Stimulated activated CD4-positive, alpha-beta T cell treated with anti-CD3 and anti-CD28 coated beads, Interleukin-2, amount 100 ng/mL, for 48 hours (primary cell): Measurements from ENCODE around the gene SMIM31.

ENCODE experiments used
- DNase-seq, 2 donors: peaks; one replicate each; pipeline ENCODE4 v3.0.0-alpha.2; 2020

Gene SMIM31

DNA sequence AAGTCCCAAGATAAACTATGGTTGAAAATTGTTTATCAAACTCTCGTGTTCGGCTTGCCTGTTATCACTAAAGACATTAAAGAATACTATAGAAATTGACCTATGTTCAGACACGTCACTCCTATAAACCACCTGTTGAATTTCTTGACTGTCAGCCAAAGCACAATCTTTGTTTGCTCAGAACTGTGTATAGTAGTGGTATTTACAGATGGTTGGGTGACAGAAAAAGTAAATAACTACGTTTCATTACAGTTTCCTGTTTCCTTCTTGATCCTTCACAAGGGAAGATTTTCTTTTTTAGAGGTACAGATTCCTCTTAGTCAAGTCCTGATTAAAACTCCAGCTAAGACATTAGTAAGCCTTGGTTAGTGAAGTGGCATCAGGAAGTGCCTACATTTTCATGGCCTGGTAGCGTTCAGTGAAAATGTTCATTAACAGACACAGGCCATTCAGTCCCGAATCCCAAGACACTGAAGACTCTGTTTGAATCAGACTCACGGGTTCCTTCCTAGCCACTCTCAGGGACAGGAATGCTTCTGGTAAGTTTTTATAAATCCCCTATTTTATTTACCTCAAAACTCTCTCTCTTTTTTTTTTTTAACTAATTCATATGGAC, at the start of gene SMIM31:
TSS of gene SMIM31 (plus strand) at position 259 of the 616 bp plus-strand sequence. CDS start 16,313 bp downstream, outside the sequence.
- DNase-seq, result no peak

DNA sequence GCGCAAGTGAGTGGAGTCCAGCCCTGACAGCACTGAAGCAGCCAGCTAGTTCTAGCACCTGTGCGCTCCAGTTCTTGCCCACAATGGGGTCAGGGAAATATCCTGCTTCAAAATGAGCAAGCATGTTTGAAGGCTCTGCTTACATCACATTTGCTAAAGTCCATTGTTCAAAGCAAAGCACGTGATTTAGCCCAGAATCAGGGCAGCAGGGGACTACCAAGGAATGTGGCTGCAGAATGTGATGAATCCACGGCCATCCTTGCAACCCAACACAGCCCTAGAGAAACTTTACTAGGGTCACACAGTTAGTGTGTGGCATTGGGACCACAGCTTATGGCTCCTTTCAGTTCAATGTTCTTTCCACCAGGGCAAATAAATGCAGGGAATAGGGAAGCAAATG, 47.3 kb upstream of the SMIM31 start:
- DNase-seq, result no peak

DNA sequence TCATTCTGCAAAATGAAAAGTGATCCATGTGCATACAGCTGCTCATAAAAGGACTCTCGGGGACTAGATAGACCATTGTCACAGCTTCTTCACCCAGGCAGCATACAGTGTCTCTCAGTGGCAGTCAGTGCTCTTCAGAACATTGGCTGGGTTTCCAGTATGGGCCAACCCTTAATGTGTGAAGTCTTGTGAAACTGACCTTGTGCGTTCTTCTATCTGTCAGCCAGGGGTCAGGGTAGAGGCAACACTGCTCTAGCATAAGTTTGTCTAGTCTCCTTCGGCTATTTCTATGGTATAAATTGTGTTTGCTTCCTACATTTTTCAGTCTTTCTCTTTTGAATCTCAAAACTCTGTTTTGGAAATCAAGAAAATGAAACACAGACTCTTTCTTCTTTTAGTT, 37.0 kb upstream of the SMIM31 start:
- DNase-seq, result no peak

DNA sequence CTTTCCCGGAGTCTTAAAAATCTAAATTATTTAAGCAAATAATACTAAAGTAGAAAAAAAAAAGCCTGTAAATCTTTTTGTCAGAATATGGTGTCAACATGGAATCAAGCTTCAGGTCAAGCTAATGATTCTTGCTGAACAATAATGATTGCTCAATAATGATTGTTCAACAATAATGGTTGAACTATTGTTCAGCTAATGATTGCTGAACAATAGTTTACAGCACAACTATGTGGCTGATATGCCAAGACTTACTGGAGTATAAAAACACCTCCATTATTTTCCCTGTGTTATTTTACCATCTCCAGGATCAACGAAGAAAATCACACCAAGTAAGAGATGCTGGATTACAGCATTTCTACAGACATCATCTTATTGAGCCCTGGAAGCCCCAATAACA, 35.1 kb upstream of the SMIM31 start:
- DNase-seq, result no peak

DNA sequence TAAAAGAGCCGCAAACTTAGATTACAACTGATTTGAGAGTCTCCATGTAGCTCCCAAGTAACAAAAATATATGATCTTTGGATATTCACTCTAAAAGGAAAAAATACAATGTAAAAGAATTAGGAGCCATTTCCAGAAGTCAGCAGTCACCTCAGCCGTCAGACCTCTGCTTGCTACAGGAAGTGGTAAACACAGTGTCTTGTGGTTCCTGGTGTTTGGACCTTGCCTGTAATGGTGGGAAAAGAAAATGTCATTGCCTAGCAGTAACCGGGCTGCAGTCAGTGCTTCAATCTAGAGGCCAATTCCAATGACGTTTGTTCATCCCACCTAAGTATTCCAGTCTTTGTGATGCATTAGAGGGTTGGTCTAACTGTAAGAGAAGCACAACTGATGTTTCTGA, 28.9 kb upstream of the SMIM31 start:
- DNase-seq, result no peak

DNA sequence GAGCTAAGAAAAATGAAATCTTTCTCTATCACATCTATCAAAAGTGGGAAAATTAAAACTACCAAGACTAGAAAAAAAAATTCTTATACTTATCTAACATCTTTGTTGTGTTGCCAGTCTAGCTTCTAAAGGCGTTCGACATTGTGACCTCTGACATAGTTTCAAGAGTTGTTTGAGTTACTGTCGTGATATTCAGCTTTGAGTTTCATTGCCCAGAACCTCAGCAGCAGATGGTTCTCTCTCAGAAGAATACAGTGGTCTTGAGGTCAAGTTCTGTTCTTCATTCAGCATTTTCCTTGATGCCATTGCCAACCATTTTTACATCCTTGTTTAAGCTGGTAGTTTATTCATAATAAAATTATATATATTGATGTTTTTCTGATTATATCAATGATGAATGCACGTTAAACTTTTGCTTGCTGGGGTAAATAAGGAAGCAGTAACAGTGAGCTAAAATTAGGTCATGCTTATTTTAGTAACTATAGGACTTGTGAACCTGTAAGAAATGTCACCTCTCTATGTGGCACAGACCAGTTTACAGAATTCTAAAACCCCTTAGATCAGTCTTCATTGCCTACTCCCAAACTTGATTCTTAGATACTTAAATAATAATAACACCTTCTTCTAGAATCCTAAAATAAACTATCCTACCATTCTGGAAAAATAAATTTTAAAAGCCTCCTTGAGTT, 23.1 kb upstream of the SMIM31 start:
- no peak for DNase-seq

DNA sequence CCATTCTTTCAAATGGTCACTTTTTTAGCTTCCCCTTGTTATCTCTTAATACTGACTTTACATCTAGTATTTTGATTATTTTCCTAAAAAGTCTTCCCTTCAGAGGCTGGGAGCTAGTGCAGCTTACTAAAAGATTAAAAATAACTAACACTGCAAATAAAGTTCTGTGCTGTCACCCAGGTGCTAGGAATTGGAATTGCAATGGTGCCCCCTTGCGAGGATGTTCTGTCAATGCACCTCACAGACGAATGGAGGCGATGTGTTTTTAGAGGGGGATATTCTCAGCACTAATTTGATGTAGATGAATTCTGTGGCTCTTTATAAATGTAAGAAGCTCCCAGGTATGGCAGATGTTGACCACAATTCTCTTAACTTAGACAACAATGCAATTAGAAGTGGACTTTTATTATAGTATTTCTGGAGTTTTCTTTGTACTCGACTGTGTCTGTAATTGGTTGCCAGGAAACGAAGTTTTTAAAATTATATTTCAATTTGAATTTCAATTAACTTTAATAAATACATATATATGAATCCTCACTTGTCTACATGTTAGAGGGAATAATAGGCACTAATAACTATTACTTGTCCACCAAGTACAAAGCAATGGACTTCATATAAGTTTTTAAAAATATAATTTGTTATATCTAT, 22.0 kb upstream of the SMIM31 start:
- peak; percentile 41 to 54 for DNase-seq

GRCh38 chr4:164734484-164734883, 19.4 kb upstream of the SMIM31 start:
- DNase-seq, result no peak

DNA sequence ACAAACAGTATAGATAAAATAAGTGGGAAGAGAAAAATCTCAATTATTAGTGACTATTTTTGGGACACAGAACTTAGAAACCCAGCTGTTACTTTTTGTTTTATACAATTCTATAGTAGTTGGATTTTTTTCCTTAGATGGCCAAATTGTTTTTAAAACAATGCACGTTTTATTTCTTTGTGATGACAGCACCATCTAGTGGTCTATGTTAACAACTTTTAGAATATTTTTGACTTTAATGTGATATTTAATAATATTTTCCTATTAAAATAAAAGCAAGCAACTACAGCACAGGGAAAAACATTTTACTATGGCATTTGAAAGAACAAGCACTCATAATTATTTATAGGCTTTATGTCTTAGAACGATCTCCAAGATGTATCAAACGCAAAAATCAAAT, 5.6 kb upstream of the SMIM31 start:
- DNase-seq, result no peak

- DNase-seq, result no peak
Measured at GRCh38 chr4:164755432-164755831, 1.5 kb downstream of the SMIM31 start.

DNA sequence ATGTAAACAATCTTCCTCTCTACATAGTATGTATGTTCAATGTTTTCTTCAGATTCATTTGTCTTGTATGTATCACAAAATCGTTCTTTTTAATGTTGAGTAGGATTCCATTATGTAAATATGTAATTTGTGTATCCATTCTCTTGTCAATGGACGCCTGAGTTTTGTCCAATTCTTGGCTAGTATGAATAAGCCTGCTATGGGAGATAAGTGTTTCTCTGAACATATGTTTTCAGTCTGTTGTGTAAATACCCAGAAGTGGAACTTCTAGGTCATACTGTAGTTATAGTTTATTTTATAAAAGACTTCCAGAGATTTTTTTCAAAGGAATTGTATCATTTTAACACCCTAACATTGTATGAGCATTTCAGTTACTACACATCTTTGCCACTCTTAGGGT, 2.8 kb downstream of the SMIM31 start:
- no peak for DNase-seq

DNA sequence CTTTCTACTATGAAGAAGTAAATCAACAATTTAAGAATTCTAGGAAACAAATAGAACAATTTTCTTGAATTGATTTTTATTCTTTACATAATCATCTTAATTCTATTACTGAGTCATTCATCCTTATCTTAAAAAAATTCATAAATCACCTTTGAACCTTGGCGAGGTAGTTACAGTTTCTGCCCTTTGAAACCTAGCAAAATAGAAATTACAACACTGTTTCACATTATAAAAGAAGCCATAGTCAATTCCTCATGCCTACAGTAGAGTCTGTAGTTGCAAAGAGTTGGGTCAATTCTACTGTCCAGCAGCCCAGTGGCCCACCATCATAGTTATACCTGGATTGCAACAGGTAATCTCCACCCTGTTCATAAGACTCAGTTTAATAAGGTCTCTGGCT, 7.3 kb downstream of the SMIM31 start:
- DNase-seq, result no peak

GRCh38 chr4:164761746-164762275, 7.9 kb downstream of the SMIM31 start:
- no peak for DNase-seq

DNA sequence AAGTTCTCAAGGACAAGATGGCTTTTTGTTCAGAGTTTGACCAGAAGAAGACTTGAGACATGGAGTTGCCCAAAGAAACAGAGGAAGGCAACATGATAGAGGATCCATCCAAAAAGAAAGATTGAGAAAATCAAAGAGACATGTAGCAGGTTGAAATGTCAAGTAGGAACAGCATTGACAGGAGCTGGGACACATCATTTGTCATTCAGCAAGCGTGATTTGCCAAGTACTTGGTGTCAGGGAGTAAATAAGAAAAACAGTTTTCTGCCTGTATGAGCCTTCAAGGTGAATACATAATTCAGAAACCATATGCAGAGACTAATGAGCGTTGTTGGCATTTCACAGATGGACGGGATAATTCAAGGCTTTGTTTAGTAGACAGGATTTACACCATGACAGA, 11.2 kb downstream of the SMIM31 start:
- no peak for DNase-seq

- DNase-seq, result no peak
Measured at GRCh38 chr4:164765833-164766232, 11.9 kb downstream of the SMIM31 start.

DNA sequence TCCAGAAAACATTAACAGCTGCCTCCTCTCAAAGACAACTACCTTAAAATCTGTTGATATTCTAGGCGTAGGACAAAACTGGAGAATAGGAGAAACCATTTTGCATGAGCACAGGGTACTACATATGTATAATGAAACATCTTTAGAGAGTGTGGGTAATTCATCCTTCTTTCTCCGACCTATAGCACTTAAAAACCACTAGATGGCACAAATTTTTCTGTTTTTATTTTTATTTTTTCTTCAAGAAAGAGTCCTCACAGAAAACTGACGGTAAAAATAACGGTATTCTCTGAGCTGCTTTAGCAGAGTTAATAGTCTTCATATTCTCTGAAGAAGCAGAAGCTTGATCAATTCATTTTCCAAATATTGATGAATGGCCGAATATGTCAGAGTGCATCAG, 14.6 kb downstream of the SMIM31 start:
- DNase-seq, result no peak

GRCh38 chr4:164770010-164770724, 16.2 kb downstream of the SMIM31 start:
- no peak for DNase-seq

- DNase-seq, result no peak
Measured at GRCh38 chr4:164771088-164771487, 17.2 kb downstream of the SMIM31 start.

GRCh38 chr4:164772076-164772475, 18.1 kb downstream of the SMIM31 start:
- DNase-seq, result no peak

DNA sequence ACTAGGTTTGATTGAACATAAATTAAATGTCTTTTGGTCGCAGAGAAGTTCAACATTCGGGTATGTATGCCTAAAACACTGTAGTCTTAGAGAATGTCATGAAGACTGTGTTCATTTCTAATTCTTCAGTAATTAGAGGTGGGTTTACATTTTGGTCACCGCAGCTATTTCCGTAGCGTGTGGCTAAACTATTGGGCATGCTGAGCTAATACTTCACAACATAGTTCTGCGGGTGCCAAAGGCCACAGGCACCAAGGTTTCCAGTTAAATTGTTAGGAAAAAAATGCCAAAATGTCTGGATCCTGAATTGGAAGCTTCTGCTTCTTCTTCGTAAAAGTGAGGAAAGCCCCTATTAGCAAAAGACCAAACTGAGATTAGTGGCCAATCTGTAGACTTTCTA, 25.1 kb downstream of the SMIM31 start:
- no peak for DNase-seq

DNA sequence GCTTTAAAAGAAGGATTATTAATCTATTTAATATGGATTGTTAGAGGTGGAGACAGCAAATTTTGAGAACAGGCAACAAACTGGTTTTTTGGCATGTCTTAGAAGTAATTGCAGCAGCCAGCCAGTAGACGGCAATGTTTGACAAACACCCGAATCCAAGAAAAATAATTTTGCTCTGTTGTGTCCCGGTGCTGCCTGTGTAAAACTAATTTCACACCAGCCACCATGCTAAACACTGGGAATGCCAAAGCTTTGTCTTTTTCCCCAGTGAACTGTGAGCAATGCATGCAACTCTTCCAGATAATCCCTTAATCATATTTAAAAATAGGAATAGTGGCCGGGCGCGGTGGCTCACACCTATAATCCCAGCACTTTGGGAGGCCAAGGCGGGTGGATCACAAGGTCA, 25.9 kb downstream of the SMIM31 start:
- DNase-seq, result peak; percentile 6 to 9

GRCh38 chr4:164780839-164781238, 26.9 kb downstream of the SMIM31 start:
- DNase-seq, result no peak

DNA sequence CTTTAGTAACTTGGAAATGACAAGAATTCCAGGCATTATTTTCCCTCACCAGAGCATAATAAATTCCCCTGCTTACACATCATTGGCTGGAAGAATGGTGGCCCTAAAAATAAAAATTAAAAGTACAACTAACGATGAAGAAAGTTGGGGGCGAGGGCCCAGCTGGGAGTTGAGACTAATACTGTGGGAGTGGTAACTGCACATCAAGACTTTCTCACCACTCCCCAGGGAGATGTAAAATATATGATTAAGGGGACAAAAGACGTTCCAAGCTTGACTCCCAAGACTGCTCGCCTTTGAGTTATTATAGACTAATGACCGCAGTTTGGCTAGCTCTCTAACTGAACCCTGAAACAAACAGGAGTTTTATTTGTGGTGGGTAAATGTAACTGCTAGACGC, 30.0 kb downstream of the SMIM31 start:
- DNase-seq, result no peak

- DNase-seq, result no peak
Measured at GRCh38 chr4:164789047-164789446, 35.1 kb downstream of the SMIM31 start.
